HG03558 (cell line): ENCODE measurements around the gene SND1.

Experiments used
- ATAC-seq: cut with Tn5 transposase; IDR thresholded peaks from one replicate; pipeline ENCODE4 v1.9.1; 2021; ENCODE audit warnings: moderate number of reproducible peaks; ENCODE audit not compliant: unreplicated experiment; ENCODE audit errors: extremely low read depth

Gene SND1

DNA sequence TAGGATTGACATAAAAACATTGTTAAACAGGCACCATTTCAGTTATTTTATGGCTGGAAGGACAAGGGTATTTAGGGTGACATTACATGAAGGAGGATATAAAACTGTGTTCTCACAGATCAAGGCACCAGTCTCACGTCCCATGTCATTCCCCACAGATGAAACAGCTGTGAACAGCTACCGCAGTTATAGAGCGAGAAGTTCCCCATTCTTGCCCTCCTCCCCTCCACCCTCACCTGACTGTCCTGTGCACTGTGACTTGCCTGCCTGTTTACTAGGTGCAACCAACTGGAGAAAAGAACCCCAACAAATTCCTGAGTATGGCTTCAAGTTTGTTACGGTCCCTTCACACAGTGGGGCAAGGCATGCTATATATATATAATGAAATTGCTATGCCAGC, 141.6 kb downstream of the SND1 start:
- ATAC-seq = no peak

GRCh38 chr7:127794136-127794535, 142.1 kb downstream of the SND1 start:
- ATAC-seq = no peak

- ATAC-seq = no peak
Measured at GRCh38 chr7:127794551-127794950, 142.6 kb downstream of the SND1 start.

GRCh38 chr7:127798023-127798422, 146.0 kb downstream of the SND1 start:
- no peak for ATAC-seq

DNA sequence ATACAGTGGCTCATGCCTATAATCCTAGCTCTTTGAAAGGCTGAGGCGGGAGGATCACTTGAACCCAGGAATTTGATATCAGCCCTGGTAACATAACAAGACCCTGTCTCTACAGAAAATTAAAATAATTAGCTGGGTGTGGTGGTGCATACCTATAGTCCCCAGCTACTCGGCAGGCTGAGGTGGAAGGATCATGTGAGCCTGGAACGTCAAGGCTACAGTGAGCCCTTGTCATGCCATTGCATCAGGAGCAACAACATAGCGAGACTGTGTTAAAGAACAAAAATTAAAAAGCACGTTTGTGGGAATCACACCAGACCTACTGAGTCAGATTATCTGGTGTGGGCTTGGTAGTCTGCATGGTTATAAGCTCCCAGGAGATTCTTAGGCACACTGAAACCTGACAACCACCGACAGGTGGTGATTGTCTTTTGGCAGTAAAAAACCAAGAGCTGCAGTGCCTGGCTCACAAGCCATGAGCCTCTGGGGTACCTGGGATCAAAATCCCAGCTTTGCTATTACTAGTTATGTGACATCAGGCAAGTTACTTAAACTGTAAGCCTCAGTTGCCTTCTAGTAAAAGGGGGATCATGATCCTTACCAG, 146.9 kb downstream of the SND1 start:
- ATAC-seq = no peak

DNA sequence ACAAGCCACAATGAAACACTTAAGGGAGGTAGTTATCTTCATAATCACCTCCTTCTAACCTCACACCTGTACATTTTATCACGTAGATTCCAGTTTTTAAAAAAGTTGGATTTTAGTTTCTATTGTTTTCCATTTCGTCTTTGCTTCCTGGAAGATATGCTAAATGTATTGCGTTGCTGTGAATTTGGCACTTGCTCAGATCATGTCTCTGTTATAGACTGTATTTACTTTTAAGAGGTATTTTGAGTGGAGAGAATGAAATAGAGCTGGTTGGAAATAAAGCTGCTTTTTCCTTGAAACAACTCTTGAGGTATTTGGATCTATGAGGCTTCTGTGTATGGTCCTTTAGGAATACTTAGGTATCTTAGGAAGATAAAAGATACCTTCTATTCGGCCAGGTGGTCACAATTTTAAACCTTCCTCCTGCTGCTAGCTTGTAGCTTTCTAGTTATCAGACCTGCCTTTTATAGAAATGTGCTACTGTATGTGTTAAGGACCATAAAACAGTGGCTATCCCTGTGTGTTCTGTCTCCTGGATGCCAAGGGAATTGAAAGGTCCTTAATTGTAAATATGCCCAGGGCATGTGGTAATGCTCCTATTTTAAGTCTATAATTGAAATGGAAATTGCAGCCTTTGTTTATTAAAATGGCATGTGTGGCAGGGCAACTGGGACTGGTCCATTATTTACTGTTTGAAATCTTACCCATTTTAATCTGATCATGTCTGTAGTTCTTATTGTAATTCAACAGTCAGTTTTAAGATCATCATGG, 147.7 kb downstream of the SND1 start:
- no peak for ATAC-seq

DNA sequence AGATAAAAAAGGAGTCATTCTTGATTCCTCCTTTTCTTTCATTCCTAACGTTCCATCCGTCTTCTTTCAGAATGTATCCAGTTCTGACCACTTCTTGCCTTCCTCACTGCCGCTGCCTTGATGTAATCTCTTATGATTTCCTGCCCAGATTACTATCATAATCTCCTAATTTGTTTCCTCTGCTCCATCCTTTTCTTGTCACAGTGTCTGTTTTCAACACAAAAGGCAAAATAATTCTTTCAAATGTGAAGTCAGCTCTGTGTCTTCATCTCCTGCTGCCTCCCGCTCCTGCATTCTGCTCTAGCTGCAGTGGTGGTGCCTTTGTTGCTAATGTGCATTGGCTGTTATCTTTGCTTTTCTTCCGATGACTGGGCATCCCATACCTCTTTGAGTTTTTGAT, 150.9 kb downstream of the SND1 start:
- ATAC-seq = no peak

DNA sequence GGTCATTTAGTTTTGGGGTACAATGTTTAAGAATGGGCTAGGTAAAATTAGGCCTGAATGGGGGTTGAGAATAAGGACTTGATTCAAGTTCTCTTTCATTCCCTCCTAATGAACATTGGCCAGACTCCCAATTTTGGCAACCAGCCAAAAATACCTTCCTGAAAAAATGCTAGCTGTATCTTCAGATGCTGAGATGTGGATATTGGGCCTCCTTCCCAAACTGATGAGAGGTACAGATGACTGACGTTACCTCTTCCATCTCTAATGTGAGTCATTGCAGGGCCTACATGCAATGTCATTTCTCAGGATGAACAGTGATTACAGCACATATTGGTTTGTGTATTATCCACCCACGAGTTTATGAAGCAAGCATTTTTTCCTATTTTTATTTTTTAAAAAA, 151.6 kb downstream of the SND1 start:
- no peak for ATAC-seq

GRCh38 chr7:127807340-127807739, 155.3 kb downstream of the SND1 start:
- ATAC-seq = no peak

GRCh38 chr7:127807829-127808228, 155.8 kb downstream of the SND1 start:
- ATAC-seq = no peak

DNA sequence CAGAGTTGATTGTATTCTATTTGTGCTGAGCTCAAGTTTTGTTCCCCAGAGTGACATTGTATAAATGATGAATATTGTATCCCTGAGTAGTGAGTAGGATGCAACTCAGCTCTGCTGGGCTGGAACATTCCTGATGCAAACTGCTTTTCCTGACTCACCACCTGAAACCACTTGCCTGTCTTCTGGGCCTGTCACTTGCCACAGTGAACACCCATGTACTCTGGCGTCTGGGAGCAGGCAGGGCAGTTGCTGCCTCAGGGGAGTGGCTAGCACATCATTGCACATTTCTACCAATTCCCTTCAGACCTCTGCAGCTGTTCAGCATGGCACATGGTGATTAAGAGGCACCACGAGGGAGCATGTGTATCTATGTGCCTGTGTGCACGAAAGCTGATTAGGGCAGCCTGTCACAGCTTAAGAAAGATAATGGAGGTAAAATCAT, 157.3 kb downstream of the SND1 start:
- ATAC-seq = no peak

- no peak for ATAC-seq
Measured at GRCh38 chr7:127810113-127810512, 158.1 kb downstream of the SND1 start.

DNA sequence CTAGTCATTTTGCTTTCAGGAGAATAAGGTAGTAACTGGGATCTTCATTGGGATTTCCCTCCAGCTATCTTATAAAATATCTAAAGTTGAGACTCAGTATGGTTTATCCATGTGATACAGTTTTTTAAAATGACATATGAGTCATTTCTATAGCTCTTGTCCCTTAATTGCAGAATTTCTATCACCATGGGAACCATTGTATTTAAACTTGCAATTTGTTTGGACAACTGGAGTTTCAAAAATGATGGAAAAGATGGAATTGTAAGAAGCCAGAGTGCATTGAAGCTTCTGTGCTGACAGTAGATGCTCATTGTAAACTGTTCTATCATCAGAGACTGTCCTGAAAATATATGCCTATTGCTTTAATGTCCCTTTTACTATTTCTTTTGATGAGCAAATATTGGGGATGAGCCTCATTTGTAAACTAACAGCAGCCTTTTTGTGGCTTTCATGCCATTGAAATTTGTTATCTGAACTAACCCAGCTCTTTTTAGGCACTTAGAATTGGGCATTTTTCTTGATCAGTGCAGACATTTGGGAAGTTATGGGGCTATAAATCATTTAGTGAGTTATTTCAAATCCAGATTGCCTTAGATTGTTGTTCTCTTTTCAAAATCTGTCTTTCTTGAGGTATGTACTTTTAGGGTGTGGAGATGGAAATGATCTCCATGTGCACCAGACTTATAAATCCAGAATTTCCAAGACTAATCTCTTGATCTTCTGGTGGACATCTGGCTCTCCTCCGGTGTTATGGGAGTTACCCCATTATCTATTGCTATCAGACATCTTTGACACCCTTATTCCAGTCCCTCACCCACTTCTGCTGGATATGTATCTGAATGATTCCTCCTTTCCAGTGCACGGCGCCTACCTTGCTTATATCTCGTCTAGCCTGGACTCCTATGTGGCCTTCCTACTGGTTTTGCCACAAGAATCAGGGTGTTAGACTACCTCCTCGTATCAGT, 159.0 kb downstream of the SND1 start:
- ATAC-seq = no peak

DNA sequence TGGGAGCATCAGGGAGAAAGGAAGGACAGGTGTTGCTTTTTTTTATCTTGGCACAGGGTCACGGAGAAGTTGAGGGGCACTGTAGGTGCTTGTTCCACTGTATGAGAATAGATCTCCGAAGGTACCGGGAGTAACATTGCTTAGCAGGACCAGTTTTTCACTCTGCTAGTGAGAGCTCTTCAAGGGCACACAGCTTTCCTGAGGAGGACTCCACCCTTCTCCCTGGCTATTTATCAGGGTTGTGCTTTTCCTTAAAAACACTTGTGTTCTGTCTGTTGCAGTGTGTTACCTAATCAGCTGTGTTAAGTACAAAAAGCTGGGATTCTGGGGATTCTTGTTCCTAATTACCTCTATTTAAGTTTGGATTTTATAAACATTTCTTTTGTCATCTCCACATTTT, 160.5 kb downstream of the SND1 start:
- no peak for ATAC-seq

DNA sequence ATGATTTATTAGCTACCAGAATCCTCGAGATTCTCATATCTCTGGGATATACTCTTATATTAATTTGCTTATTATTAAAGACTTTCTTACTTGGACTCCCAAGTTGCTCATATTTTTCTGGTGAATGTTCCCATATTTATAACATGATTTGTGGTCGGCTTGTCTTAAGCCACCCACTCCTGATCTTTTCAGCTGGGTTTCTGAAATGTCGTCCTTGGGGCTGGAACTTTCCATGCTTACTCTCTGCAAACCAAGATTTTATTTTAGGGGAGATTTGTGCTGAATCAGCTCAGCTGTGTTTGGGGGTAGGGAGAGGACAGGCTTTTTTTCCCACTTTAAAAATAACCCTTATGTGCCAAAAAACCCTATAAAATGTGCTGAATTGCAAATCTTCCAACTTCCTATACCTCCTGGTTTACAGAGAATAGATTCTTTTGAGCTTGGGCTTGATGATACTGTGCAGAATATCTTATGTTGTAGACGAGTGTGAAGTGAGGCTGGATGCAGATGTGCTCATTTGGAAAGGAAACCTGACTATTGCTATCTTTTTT, 162.1 kb downstream of the SND1 start:
- no peak for ATAC-seq

DNA sequence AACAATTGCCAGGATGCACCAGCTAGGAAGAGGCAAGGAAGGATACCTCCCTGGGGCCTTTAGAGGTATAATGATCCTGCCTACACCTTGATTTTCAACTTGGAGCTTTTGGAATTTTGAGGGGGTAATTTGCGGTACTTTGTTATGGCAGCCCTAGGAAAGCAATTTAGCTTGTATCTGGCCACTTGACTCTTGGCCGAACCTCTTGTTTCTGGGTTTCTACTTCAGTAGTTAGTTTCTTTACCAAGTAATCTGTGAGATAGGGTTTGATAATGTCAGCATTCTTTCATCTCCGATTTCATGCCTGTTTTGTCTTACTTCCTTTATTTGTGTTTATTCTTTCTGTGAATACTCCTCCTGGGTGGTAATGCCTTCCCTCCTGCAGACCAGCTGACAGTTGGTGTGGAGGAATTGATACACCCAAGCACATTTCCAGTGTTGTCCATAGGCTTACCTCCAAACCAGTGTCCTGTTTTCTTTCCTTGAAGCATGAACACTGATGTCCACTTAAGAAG, 163.7 kb downstream of the SND1 start:
- ATAC-seq = no peak

DNA sequence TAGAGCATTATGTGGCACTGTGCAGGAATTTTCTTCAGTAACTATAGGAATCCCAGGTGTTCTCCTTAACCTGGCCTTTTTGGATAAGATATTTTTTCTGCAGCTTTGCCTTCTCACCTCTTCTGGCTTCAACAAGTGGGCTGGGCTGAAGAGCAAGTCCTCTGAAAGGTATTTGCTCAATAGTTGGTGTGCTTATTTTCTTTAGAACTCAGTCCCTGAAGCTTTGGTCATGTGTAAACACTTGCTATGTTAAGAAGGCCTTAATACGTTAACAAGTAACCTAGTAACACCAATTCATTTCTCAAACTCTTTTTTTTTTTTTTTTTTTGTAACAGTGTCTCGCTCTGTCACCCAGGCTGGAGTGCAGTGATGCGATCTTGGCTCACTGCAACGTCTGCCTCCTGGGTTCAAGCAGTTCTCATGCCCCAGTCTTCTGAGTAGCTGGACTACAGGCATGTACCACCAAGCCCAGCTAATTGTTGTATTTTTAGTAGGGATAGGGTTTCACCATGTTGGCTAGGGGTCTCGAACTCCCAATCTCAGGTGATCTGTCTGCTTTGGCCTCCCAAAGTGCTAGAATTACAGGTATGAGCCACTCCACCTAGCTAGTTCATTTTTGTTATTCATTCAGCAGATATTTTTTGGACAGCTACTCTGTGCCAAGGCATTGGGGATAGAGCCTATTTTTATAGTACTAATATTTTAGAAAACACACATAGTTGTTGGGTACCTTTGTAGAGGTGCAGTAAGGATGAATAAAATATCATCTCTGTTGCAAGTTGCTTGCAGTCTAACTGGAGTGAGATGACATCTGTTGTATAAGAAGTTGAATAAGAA, 164.6 kb downstream of the SND1 start:
- no peak for ATAC-seq

- ATAC-seq = no peak
Measured at GRCh38 chr7:127817466-127817865, 165.5 kb downstream of the SND1 start.

DNA sequence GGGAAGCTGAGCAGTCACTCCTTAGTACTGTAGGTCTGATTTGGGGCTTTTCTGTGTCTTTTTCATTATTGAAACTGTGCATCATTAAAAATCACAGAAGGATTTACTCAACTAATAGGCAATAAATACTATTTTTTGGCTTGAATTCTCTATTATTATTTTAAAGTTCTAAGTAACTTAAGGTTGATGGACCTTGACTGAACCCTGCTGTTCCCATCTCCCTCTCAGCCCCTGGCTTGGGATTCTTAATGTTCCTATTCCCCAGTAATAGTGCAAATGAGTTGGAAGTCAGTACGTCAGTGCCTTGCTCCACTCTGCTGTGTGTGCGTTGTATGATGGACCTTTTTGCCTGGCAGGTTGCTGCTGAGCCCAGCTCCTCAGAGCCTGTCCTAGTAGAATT, 166.3 kb downstream of the SND1 start:
- no peak for ATAC-seq
